T-helper 2 cell treated with Interferon-gamma antibody and Interleukin-4, amounts not matched to agents 5 μg/mL and 100 μg/mL, for 36 hours (primary cell): ENCODE measurements around the gene ABTB2.

ENCODE experiments used
- DNase-seq: peaks from one replicate; pipeline ENCODE4 v3.0.0; 2021; ENCODE audit warnings: low spot score
- H3K27ac Mint-ChIP-seq: one replicate; pipeline ENCODE4 v1.8.0; 2021; ENCODE audit warnings: mild to moderate bottlenecking, mixed read lengths
- H3K27me3 Mint-ChIP-seq: one replicate; pipeline ENCODE4 v1.8.0; 2021; ENCODE audit warnings: low read depth, mixed read lengths
- H3K36me3 Mint-ChIP-seq: one replicate; pipeline ENCODE4 v1.8.0; 2021; ENCODE audit warnings: low read depth, mixed read lengths
- H3K4me1 Mint-ChIP-seq: one replicate; pipeline ENCODE4 v1.8.0; 2021; ENCODE audit warnings: low read depth, mixed read lengths
- H3K4me3 Mint-ChIP-seq: one replicate; pipeline ENCODE4 v1.8.0; 2022; ENCODE audit warnings: mild to moderate bottlenecking, moderate library complexity, mixed read lengths
- H3K9me3 Mint-ChIP-seq: one replicate; pipeline ENCODE4 v1.8.0; 2021; ENCODE audit warnings: mixed read lengths

Gene ABTB2

GRCh38 chr11:34207487-34208180 lies 150.2 kb downstream of the ABTB2 start:
- Mint-ChIP-seq H3K36me3 (no peaks in the 10 kb centered on the region), H3K27ac (peak overlapping the region; percentile 50), H3K4me1 (peaks cover 36% of the 10 kb centered on the region), H3K9me3 (no peaks in the 10 kb centered on the region), H3K27me3 (no peaks in the 10 kb centered on the region), H3K4me3 (no peak overlapping the region)
- DNase-seq: no peak

- Mint-ChIP-seq H3K27ac (peak overlapping the region; percentile 14), H3K4me3 (no peak overlapping the region), H3K36me3 (no peaks in the 10 kb centered on the region), H3K27me3 (no peaks in the 10 kb centered on the region), H3K4me1 (peaks cover 41% of the 10 kb centered on the region), H3K9me3 (no peaks in the 10 kb centered on the region)
- no peak for DNase-seq
These were observed 151.2 kb downstream of the ABTB2 start for GRCh38 chr11:34206407-34207300.

GRCh38 chr11:34205326-34206035 lies 152.3 kb downstream of the ABTB2 start:
- DNase-seq: no peak
- no peak overlapping the region for H3K27ac Mint-ChIP-seq
- H3K4me3 Mint-ChIP-seq: no peak overlapping the region
- peaks cover 48% of the 10 kb centered on the region for H3K4me1 Mint-ChIP-seq
- H3K36me3 Mint-ChIP-seq: no peaks in the 10 kb centered on the region
- no peaks in the 10 kb centered on the region for H3K9me3 Mint-ChIP-seq
- H3K27me3 Mint-ChIP-seq: no peaks in the 10 kb centered on the region

- no peak for DNase-seq
- peaks cover 51% of the 10 kb centered on the region for H3K4me1 Mint-ChIP-seq
- no peaks in the 10 kb centered on the region for H3K9me3 Mint-ChIP-seq
- H3K27ac Mint-ChIP-seq: no peak overlapping the region
- H3K27me3 Mint-ChIP-seq: no peaks in the 10 kb centered on the region
- H3K4me3 Mint-ChIP-seq: no peak overlapping the region
- no peaks in the 10 kb centered on the region for H3K36me3 Mint-ChIP-seq
These were observed 153.2 kb downstream of the ABTB2 start for GRCh38 chr11:34204396-34205279.

- Mint-ChIP-seq H3K9me3 (no peaks in the 10 kb centered on the region), H3K4me3 (peak overlapping the region; percentile 17), H3K27me3 (no peaks in the 10 kb centered on the region), H3K4me1 (peaks cover 55% of the 10 kb centered on the region), H3K36me3 (no peaks in the 10 kb centered on the region), H3K27ac (peak overlapping the region; percentile 42)
- no peak for DNase-seq
These were observed 154.4 kb downstream of the ABTB2 start for GRCh38 chr11:34203377-34203871.

GRCh38 chr11:34201129-34201528 lies 156.7 kb downstream of the ABTB2 start:
- Mint-ChIP-seq H3K36me3 (peaks cover 2% of the 10 kb centered on the region), H3K9me3 (no peaks in the 10 kb centered on the region), H3K27me3 (no peaks in the 10 kb centered on the region), H3K27ac (no peak overlapping the region), H3K4me3 (no peak overlapping the region), H3K4me1 (peaks cover 54% of the 10 kb centered on the region)
- DNase-seq: no peak

- Mint-ChIP-seq H3K27ac (no peak overlapping the region), H3K4me3 (no peak overlapping the region), H3K36me3 (peaks cover 2% of the 10 kb centered on the region), H3K4me1 (peaks cover 54% of the 10 kb centered on the region), H3K27me3 (no peaks in the 10 kb centered on the region), H3K9me3 (no peaks in the 10 kb centered on the region)
- no peak for DNase-seq
These were observed 158.3 kb downstream of the ABTB2 start for GRCh38 chr11:34199525-34199924.

- Mint-ChIP-seq H3K36me3 (peaks cover 2% of the 10 kb centered on the region), H3K27ac (peak overlapping the region; percentile 69), H3K9me3 (no peaks in the 10 kb centered on the region), H3K27me3 (no peaks in the 10 kb centered on the region), H3K4me1 (peaks cover 51% of the 10 kb centered on the region), H3K4me3 (peak overlapping the region; percentile 64)
- DNase-seq: peak; percentile 16
These were observed 159.3 kb downstream of the ABTB2 start for GRCh38 chr11:34198523-34198922.

GRCh38 chr11:34197256-34197655 lies 160.6 kb downstream of the ABTB2 start:
- H3K4me3 Mint-ChIP-seq: no peak overlapping the region

GRCh38 chr11:34194576-34195335 lies 163.1 kb downstream of the ABTB2 start:
- H3K9me3 Mint-ChIP-seq: no peaks in the 10 kb centered on the region
- H3K27me3 Mint-ChIP-seq: no peaks in the 10 kb centered on the region

More at GRCh38 chr11:34197256-34197655, 160.6 kb downstream of the ABTB2 start:
- H3K36me3 Mint-ChIP-seq: peaks cover 2% of the 10 kb centered on the region
- no peak overlapping the region for H3K27ac Mint-ChIP-seq
- no peaks in the 10 kb centered on the region for H3K9me3 Mint-ChIP-seq
- no peaks in the 10 kb centered on the region for H3K27me3 Mint-ChIP-seq
- peaks cover 49% of the 10 kb centered on the region for H3K4me1 Mint-ChIP-seq
- DNase-seq: no peak

GRCh38 chr11:34192481-34193401 lies 165.1 kb downstream of the ABTB2 start:
- H3K27me3 Mint-ChIP-seq: peaks cover 4% of the 10 kb centered on the region
- DNase-seq: no peak
- no peaks in the 10 kb centered on the region for H3K9me3 Mint-ChIP-seq
- peaks cover 17% of the 10 kb centered on the region for H3K4me1 Mint-ChIP-seq
- H3K36me3 Mint-ChIP-seq: peaks cover 2% of the 10 kb centered on the region
- peak overlapping the region; percentile 38 for H3K27ac Mint-ChIP-seq
- no peak overlapping the region for H3K4me3 Mint-ChIP-seq

More at GRCh38 chr11:34194576-34195335, 163.1 kb downstream of the ABTB2 start:
- no peak overlapping the region for H3K4me3 Mint-ChIP-seq
- H3K4me1 Mint-ChIP-seq: peaks cover 34% of the 10 kb centered on the region
- H3K27ac Mint-ChIP-seq: no peak overlapping the region
- no peak for DNase-seq
- H3K36me3 Mint-ChIP-seq: peaks cover 2% of the 10 kb centered on the region

- Mint-ChIP-seq H3K9me3 (no peaks in the 10 kb centered on the region), H3K4me3 (no peak overlapping the region), H3K27ac (no peak overlapping the region), H3K36me3 (no peaks in the 10 kb centered on the region), H3K4me1 (peaks cover 10% of the 10 kb centered on the region), H3K27me3 (peaks cover 4% of the 10 kb centered on the region)
- no peak for DNase-seq
These were observed 166.2 kb downstream of the ABTB2 start for GRCh38 chr11:34191578-34191977.
